Measurements from ENCODE around the gene MUC6. TPM values are rescaled to one million over a fixed set of nuclear protein-coding genes. Genes with fewer than 3 reads are reported as not detected.

The MUC6 gene
- total RNA-seq, 1 donor from 2014 or later = not detected

DNA sequence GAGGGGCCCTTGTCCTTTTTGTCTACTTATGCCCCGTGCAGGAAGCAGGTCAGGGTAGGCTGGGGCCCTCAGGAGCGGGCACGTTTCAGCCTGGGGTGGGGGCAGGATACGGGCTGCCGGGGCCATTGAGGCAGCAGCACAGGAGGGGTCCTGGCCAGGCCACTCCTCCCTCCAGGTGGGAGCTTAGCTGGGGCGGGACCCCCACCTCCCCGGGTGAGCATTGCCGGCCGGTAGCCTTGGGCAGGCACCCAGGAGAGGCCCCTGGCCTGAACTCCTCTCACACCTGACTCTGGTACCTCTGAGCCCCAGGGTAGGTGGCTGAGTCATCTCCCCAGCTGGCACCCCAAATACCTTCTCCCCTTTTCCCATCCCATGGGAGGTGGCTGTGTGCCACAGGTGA is 5.0 kb upstream of the MUC6 start:
- TF ChIP-seq, protein P1, sequence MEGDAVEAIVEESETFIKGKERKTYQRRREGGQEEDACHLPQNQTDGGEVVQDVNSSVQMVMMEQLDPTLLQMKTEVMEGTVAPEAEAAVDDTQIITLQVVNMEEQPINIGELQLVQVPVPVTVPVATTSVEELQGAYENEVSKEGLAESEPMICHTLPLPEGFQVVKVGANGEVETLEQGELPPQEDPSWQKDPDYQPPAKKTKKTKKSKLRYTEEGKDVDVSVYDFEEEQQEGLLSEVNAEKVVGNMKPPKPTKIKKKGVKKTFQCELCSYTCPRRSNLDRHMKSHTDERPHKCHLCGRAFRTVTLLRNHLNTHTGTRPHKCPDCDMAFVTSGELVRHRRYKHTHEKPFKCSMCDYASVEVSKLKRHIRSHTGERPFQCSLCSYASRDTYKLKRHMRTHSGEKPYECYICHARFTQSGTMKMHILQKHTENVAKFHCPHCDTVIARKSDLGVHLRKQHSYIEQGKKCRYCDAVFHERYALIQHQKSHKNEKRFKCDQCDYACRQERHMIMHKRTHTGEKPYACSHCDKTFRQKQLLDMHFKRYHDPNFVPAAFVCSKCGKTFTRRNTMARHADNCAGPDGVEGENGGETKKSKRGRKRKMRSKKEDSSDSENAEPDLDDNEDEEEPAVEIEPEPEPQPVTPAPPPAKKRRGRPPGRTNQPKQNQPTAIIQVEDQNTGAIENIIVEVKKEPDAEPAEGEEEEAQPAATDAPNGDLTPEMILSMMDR (IDR thresholded peaks at IDR 0.05) = no peak
- peak; percentile 62 for DNase-seq
- Histone ChIP-seq H3K4me3 (no peak overlapping the region), H3K27me3 (no peaks in the 10 kb centered on the region), H3K4me1 (no peaks in the 10 kb centered on the region), H3K27ac (no peak overlapping the region), H3K9me3 (no peaks in the 10 kb centered on the region), H3K36me3 (no peaks in the 10 kb centered on the region)
- no peak for ATAC-seq
- intact Hi-C loops (cut with DNase I) = no loop called here

DNA sequence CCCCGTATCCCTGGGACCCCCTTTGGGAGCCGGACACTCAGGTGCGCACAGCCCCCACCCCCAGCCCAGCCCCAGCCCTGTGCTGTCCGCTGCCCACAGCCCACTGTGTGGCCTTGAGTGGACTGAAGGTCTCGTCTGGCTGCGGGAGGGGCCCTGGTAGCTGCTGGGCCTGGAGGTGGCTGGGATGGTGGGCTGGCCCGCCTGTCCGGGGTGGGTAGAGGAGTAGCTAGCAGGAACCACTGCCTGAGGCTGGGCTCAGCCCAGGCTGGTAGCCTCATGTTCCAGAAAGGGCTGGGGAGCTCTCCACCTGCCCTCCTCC is 4.6 kb upstream of the MUC6 start:
- DNase-seq = peak; percentile 60

DNA sequence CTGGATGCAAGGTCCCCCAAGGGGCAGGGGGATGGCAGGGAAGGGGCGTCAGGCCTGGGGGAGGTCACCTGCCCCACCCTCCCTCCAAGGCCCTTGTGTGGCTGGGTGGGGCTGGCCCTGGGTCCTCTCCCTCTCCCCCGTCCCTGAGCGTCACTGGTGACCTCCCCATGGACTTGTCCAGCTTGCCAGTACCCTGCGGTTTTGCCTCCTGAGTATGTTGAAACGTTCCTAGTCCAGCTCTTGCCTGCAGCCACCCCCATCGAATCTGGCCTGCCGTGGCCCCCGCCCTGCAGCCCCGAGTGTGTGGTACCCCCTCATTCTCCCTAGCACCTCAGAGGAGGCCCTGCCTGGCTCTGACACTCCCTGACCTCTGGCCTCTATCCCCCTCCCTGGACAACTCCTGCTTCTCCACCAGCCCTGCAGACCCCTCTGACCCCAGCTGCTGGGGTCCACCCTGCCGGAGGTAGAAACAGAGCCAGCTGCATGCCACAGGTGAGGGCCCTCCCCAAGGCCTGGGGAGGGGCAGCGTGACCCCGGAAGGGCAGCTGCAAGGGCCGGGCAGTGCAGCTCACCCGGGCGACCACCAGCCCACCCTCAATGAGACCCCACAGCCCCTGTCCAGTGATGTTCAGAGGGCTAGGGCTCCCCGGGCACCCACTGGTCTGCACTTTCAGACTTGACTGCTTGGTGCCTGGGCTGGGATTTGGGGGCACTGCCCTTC is 4.1 kb upstream of the MUC6 start:
- H3K4me3 ChIP-seq = no peak overlapping the region
- H3K27ac ChIP-seq = no peak overlapping the region
- ATAC-seq (peak; percentile 38), DNase-seq (no peak)
- intact Hi-C loops (cut with DNase I) = no loop called here
- TF ChIP-seq, protein P1 (IDR thresholded peaks at IDR 0.05) = no peak
- H3K4me1 ChIP-seq = no peaks in the 10 kb centered on the region
- no peaks in the 10 kb centered on the region for H3K36me3 ChIP-seq
- no peaks in the 10 kb centered on the region for H3K27me3 ChIP-seq
- H3K9me3 ChIP-seq = no peaks in the 10 kb centered on the region

More for the DNA sequence above, 4.6 kb upstream of the MUC6 start:
- TF ChIP-seq, protein P1 (IDR thresholded peaks at IDR 0.05) = no peak
- H3K36me3 ChIP-seq = no peaks in the 10 kb centered on the region
- H3K4me1 ChIP-seq = no peaks in the 10 kb centered on the region
- no peaks in the 10 kb centered on the region for H3K27me3 ChIP-seq
- no peak overlapping the region for H3K27ac ChIP-seq
- H3K9me3 ChIP-seq = no peaks in the 10 kb centered on the region
- intact Hi-C loops (cut with DNase I) = no loop called here
- no peak overlapping the region for H3K4me3 ChIP-seq
- ATAC-seq = no peak

DNA sequence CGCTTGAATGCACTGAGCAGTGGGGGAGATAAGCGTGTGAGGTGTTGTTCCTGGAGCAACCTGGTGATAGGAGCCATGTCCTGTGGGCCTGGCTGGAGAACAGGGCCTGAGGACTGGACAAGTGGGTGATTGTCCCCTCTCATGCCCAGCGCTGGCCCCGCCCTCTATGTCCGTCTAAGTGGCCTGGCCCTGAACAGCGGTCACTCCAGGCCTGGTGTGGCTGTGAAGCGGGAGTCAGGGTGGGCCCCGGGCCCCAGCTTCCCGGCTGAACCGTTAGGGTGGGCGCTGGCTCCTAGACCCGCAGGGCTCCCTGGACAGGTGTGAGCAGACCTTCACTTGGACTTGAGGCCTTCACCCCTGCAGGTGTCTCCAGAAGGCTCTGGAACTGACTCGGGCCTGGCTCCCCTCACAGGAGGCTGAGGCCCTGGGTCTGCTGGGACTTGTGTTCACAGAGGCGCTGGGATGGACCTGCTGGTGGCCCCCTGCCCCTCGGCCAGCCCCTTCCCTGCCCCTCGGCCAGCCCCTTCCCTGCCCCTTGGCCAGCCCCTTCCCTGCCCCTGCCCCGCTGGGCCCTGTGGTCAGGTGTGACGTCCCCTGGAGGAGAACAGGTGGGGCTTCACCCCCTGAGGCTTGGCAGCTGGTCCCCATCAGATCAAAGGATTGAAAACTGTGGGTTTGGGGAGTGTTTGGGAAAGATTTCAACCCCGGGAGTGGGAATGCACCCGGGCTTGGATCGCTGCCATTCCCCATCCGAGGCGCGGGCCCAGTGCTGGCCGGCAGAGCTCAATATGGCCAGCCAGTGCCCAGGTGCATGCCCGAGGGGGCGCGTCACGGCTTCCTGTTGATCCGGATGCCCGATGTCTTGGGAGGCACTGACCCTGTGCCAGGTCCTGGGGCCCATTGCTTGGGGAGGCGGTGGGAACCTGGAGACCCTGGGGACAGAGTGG is 3.2 kb upstream of the MUC6 start:
- ATAC-seq (peak; percentile 76), DNase-seq (peak; percentile 81)
- TF ChIP-seq, protein P1 (IDR thresholded peaks at IDR 0.05) = no peak
- Histone ChIP-seq H3K9me3 (no peaks in the 10 kb centered on the region), H3K4me1 (no peaks in the 10 kb centered on the region), H3K4me3 (no peak overlapping the region), H3K27me3 (no peaks in the 10 kb centered on the region), H3K27ac (no peak overlapping the region), H3K36me3 (no peaks in the 10 kb centered on the region)
- intact Hi-C loops (cut with DNase I) = no loop called here

DNA sequence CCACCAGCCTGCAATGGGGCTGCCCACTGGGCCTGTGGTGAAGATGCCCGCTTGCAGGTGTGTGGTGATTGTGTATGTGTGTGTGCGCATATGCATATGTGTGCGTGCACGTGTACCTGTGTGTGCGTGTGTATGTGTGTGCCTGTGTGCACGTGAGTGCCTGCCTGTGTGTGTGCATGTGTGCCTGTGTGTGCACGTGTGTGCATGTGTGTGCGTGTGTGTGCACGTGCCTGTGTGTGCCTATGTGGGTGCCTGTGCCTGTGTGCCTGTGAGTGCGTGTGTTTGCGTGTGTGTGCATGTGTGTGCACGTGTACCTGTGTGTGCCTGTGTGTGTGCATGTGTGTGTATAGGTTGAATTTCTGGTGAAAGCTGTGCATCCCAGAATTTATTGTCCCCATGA is 2.4 kb upstream of the MUC6 start:
- TF ChIP-seq, protein P1 (IDR thresholded peaks at IDR 0.05) = no peak
- ATAC-seq = no peak
- H3K4me3 ChIP-seq = no peak overlapping the region
- no peaks in the 10 kb centered on the region for H3K9me3 ChIP-seq
- no peak for DNase-seq
- no peaks in the 10 kb centered on the region for H3K27me3 ChIP-seq
- no peak overlapping the region for H3K27ac ChIP-seq
- H3K4me1 ChIP-seq = no peaks in the 10 kb centered on the region
- no peaks in the 10 kb centered on the region for H3K36me3 ChIP-seq
- intact Hi-C loops (cut with DNase I) = no loop called here
